Type B pancreatic cell (in vitro differentiated cells): ENCODE measurements around the gene PORCN. TPM values are rescaled to one million over a fixed set of nuclear protein-coding genes. Genes with fewer than 3 reads are reported as not detected.
A peak's percentile ranks its signal among the peaks of the same experiment; 100 is the strongest.
"Not testable (repeated sequence)": the region's sequence is repeated elsewhere in the genome, so short reads cannot be mapped to it uniquely, and the experiment has no call there.

Experiments
- DNase-seq: peaks from one replicate; pipeline ENCODE4 v3.0.0; 2021; ENCODE audit warnings: mixed read lengths; ENCODE audit not compliant: unreplicated experiment; ENCODE audit errors: extremely low spot score
- H3K27ac Mint-ChIP-seq: 2 replicates; pipeline ENCODE4 v1.8.0; 2021; ENCODE audit warnings: mild to moderate bottlenecking, mixed read lengths
- H3K27me3 Mint-ChIP-seq: 2 replicates; pipeline ENCODE4 v1.8.0; 2021; ENCODE audit warnings: mixed read lengths
- H3K36me3 Mint-ChIP-seq: 2 replicates; pipeline ENCODE4 v1.8.0; 2021; ENCODE audit warnings: mixed read lengths
- H3K4me1 Mint-ChIP-seq: one replicate; pipeline ENCODE4 v1.8.0; 2021; ENCODE audit warnings: mixed read lengths; ENCODE audit not compliant: unreplicated experiment
- H3K4me3 Mint-ChIP-seq: 2 replicates; pipeline ENCODE4 v1.8.0; 2021; ENCODE audit warnings: mild to moderate bottlenecking, mixed read lengths
- H3K9me3 Mint-ChIP-seq: 2 replicates; pipeline ENCODE4 v1.8.0; 2021; ENCODE audit warnings: mixed read lengths
- total RNA-seq: library from RNA; stranded (reverse); gene quantifications from 2 replicates; pipeline ENCODE4 v1.2.1, GENCODE V29; 2021; ENCODE audit warnings: low replicate concordance
- TF ChIP-seq, protein P1 (sequence below): fragments of 200-600 bp; sonication (generic); conservative IDR thresholded peaks from 2 replicates; pipeline ENCODE4 v1.5.0; 2021; ENCODE audit warnings: antibody characterized with exemption, mild to moderate bottlenecking

Gene PORCN
- total RNA-seq, 1 donor from 2014 or later = 10.0 TPM

DNA sequence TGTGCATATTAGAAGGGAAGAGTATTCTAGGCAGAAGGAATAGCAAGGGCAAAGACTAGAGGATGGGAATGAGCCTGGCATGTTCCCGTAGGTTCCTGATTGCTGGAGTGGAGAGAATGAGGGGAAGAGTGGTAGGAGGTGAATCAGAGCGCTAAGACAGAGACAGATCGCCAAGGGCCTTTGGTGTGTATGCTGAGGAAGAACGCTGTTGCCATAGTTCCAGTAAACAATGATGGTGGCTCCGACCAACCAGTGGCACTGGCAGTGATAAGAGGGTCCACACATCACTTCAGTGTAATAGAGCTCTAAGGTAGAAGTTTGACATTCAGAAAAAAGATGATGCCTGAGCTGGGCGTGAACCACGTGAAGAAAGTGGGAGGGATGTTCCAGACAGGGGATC, 31.7 kb downstream of the PORCN start:
- Mint-ChIP-seq H3K9me3 (no peaks in the 10 kb centered on the region), H3K27me3 (no peaks in the 10 kb centered on the region), H3K4me3 (peak overlapping the region; percentile 92), H3K36me3 (peaks cover 8% of the 10 kb centered on the region), H3K27ac (peak overlapping the region; percentile 82), H3K4me1 (peaks cover 6% of the 10 kb centered on the region)
- DNase-seq = no peak
- TF ChIP-seq, protein P1, sequence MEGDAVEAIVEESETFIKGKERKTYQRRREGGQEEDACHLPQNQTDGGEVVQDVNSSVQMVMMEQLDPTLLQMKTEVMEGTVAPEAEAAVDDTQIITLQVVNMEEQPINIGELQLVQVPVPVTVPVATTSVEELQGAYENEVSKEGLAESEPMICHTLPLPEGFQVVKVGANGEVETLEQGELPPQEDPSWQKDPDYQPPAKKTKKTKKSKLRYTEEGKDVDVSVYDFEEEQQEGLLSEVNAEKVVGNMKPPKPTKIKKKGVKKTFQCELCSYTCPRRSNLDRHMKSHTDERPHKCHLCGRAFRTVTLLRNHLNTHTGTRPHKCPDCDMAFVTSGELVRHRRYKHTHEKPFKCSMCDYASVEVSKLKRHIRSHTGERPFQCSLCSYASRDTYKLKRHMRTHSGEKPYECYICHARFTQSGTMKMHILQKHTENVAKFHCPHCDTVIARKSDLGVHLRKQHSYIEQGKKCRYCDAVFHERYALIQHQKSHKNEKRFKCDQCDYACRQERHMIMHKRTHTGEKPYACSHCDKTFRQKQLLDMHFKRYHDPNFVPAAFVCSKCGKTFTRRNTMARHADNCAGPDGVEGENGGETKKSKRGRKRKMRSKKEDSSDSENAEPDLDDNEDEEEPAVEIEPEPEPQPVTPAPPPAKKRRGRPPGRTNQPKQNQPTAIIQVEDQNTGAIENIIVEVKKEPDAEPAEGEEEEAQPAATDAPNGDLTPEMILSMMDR = no peak

DNA sequence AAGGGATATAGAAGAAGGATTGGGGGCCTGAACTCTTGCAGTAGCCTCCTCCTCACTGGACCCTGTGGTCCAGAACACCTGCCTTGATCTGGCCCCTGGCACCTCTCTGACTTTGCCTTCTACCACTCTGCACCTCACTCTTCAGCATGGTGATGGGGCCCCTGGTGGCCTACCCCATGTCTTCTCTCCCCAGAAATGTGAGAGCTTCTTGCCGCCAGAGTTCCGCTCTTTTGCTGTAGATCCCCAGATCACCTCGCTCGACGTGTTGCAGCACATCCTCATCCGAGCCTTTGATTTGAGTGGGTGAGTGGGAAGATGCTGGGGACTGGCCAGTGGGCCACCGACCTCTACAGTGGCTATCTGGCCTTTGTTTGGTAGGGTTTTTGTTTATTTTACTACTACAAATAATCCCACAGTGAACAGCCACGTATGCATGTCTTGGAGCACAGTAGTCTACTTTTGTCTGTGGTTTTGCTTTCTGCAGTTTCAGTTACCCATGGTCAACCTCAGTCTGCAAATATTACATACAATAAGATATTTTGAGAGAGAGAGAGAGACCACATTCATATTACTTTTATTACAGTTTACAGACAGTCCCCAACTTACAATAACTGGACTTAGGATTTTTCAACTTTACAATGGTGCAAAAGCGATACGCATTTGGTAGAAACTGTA, 32.5 kb downstream of the PORCN start:
- no peak overlapping the region for H3K27ac Mint-ChIP-seq

DNA sequence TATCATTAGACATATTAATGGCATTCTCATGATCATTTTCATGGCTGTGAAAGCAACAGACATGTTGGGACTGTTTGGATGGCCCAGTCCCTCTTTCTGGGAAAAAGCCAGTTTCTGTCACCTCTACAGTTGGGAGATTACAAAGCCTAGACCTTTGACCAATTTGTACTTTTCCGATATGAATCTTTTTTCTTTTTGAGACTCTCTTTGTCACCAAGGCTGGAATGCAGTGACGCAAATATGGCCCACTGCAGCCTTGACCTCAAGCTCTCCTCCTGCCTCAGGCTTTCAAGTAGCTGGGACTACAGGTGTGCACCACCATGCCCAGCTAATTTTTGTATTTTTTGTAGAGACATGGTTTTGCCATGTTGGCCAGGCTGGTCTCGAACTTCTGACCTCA, 40.1 kb downstream of the PORCN start:
- H3K9me3 Mint-ChIP-seq = no peaks in the 10 kb centered on the region
- no peak overlapping the region for H3K4me3 Mint-ChIP-seq
- no peak for DNase-seq
- TF ChIP-seq, protein P1 = no peak
- no peaks in the 10 kb centered on the region for H3K27me3 Mint-ChIP-seq
- H3K27ac Mint-ChIP-seq = no peak overlapping the region
- H3K4me1 Mint-ChIP-seq = no peaks in the 10 kb centered on the region
- H3K36me3 Mint-ChIP-seq = peaks cover 21% of the 10 kb centered on the region

More for the DNA sequence above, 32.5 kb downstream of the PORCN start:
- Mint-ChIP-seq H3K4me3 (no peak overlapping the region), H3K4me1 (peaks cover 6% of the 10 kb centered on the region), H3K36me3 (peaks cover 9% of the 10 kb centered on the region), H3K9me3 (no peaks in the 10 kb centered on the region), H3K27me3 (no peaks in the 10 kb centered on the region)
- TF ChIP-seq, protein P1 = no peak
- DNase-seq = no peak

DNA sequence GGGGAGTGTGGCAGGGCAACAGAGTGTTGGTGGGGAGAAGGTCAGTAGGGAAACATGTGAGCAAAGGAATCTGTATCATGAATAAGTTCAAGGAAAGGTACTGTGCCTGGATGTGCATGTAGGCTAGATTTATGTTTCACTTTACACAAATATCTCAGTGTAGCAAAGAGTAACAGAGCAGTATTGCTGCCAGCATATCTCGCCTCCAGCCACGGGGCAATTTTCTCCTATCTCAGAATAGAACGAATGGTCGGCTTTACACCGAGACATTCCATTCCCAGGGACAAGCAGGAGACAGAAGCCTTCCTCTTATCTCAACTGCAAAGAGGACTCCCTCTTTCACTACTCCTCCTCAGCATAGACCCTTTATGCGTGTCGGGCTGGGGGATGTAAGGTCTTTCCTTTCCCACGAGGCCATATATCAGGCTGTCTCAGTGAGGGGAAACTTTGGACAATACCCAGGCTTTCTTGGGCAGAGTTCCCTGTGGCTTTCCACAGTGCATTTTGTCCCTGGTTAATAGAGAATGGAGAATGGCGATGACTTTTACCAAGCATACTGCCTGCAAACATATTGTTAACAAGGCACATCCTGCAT, 47.0 kb downstream of the PORCN start:
- H3K9me3 Mint-ChIP-seq, H3K27me3 Mint-ChIP-seq, H3K36me3 Mint-ChIP-seq, H3K4me1 Mint-ChIP-seq, H3K27ac Mint-ChIP-seq, DNase-seq, H3K4me3 Mint-ChIP-seq: not testable (repeated sequence)

DNA sequence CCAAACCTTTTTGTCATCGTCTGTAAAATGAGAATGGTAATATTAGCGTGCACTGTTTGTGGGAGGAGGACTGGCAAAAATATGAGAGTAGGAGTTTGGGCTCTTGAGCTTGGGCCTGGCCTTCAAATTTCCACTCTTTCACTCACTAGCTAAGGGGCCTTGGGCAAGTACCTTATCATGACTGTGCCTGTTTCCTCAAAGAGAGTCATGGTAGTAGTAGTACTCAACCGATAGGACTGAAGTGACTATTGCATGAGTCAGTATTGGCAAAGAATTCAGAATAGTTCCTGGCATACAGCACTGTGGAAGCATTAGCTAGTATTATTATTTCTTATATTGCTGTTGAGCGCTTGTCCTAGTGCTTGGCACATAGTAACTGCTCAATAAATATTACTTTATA, 49.5 kb downstream of the PORCN start:
- Mint-ChIP-seq H3K27ac (no peak overlapping the region), H3K4me3 (no peak overlapping the region), H3K4me1 (no peaks in the 10 kb centered on the region), H3K36me3 (peaks cover 6% of the 10 kb centered on the region), H3K9me3 (no peaks in the 10 kb centered on the region), H3K27me3 (no peaks in the 10 kb centered on the region)
- TF ChIP-seq, protein P1 = no peak
- DNase-seq = no peak

DNA sequence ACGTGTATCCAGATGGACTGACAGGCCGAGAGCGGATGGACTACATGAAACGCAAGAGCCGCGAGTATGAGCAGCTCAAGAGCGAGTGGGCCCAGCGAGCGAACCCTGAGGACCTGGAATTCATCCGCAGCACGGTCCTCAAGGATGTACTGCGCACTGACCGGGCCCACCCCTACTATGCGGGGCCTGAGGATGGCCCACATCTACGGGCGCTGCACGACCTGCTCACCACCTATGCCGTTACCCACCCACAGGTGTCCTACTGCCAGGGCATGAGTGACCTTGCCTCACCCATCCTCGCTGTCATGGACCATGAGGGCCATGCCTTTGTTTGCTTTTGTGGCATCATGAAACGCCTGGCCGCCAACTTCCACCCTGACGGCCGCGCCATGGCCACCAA, 50.8 kb downstream of the PORCN start:
- DNase-seq = no peak
- H3K9me3 Mint-ChIP-seq = no peaks in the 10 kb centered on the region
- H3K27ac Mint-ChIP-seq = no peak overlapping the region
- no peaks in the 10 kb centered on the region for H3K27me3 Mint-ChIP-seq
- H3K4me1 Mint-ChIP-seq = no peaks in the 10 kb centered on the region
- H3K36me3 Mint-ChIP-seq = peaks cover 3% of the 10 kb centered on the region
- TF ChIP-seq, protein P1 = no peak
- H3K4me3 Mint-ChIP-seq = no peak overlapping the region
